ENCODE results near the gene MPPE1.
"Not testable (repeated sequence)": the region's sequence is repeated elsewhere in the genome, so short reads cannot be mapped to it uniquely, and the experiment has no call there.

Gene MPPE1

GRCh38 chr18:11923450-11923849 is 15.3 kb upstream of the MPPE1 start:
- DNase-seq: no peak

GRCh38 chr18:11919522-11919921 is 11.4 kb upstream of the MPPE1 start:
- not testable (repeated sequence) for DNase-seq

- DNase-seq: not testable (repeated sequence)
Observed at GRCh38 chr18:11916880-11917279, 8.8 kb upstream of the MPPE1 start.

- DNase-seq: no peak
Observed at GRCh38 chr18:11909591-11910026, 1.5 kb upstream of the MPPE1 start.

- DNase-seq: no peak
Observed at GRCh38 chr18:11909061-11909455, 941 bp upstream of the MPPE1 start.

GRCh38 chr18:11906926-11907874 is 917 bp downstream of the MPPE1 start:
- no peak for DNase-seq

GRCh38 chr18:11906176-11906575 is 1.9 kb downstream of the MPPE1 start:
- DNase-seq: no peak

- no peak for DNase-seq
Observed at GRCh38 chr18:11905613-11906012, 2.5 kb downstream of the MPPE1 start.

GRCh38 chr18:11902522-11903292 is 5.4 kb downstream of the MPPE1 start:
- DNase-seq: peak; percentile 21

- no peak for DNase-seq
Observed at GRCh38 chr18:11901826-11902438, 6.2 kb downstream of the MPPE1 start.

- DNase-seq: no peak
Observed at GRCh38 chr18:11899063-11899462, 9.1 kb downstream of the MPPE1 start.

- no peak for DNase-seq
Observed at GRCh38 chr18:11897781-11898180, 10.3 kb downstream of the MPPE1 start.

GRCh38 chr18:11892438-11892837 is 15.7 kb downstream of the MPPE1 start:
- not testable (repeated sequence) for DNase-seq

- no peak for DNase-seq
Observed at GRCh38 chr18:11891737-11892136, 16.4 kb downstream of the MPPE1 start.

- no peak for DNase-seq
Observed at GRCh38 chr18:11889284-11889683, 18.8 kb downstream of the MPPE1 start.

GRCh38 chr18:11888726-11889125 is 19.4 kb downstream of the MPPE1 start:
- no peak for DNase-seq

GRCh38 chr18:11887328-11888128 is 20.6 kb downstream of the MPPE1 start:
- DNase-seq: no peak

GRCh38 chr18:11886577-11887110 is 21.5 kb downstream of the MPPE1 start:
- no peak for DNase-seq

GRCh38 chr18:11885278-11885947 is 22.7 kb downstream of the MPPE1 start:
- no peak for DNase-seq

GRCh38 chr18:11884396-11885030 is 23.6 kb downstream of the MPPE1 start:
- DNase-seq: no peak

GRCh38 chr18:11883153-11883552 is 25.0 kb downstream of the MPPE1 start:
- no peak for DNase-seq
